HG02840 (cell line): ENCODE results near the gene ZDHHC11.

Experiments used
- ATAC-seq: cut with Tn5 transposase; IDR thresholded peaks from one replicate; pipeline ENCODE4 v1.9.1; 2021; ENCODE audit warnings: mild to moderate bottlenecking, moderate library complexity, moderate number of reproducible peaks; ENCODE audit not compliant: unreplicated experiment, low FRiP score

The ZDHHC11 gene

GRCh38 chr5:850511-851006, at the start of gene ZDHHC11:
TSS of gene ZDHHC11 (minus strand) at chr5:850986. CDS start at chr5:850602, 384 bp downstream.
- ATAC-seq, result no peak

GRCh38 chr5:893711-894110, 42.9 kb upstream of the ZDHHC11 start:
- ATAC-seq, result no peak

- peak; percentile 21 for ATAC-seq
Measured at GRCh38 chr5:893137-893506, 42.3 kb upstream of the ZDHHC11 start.

DNA sequence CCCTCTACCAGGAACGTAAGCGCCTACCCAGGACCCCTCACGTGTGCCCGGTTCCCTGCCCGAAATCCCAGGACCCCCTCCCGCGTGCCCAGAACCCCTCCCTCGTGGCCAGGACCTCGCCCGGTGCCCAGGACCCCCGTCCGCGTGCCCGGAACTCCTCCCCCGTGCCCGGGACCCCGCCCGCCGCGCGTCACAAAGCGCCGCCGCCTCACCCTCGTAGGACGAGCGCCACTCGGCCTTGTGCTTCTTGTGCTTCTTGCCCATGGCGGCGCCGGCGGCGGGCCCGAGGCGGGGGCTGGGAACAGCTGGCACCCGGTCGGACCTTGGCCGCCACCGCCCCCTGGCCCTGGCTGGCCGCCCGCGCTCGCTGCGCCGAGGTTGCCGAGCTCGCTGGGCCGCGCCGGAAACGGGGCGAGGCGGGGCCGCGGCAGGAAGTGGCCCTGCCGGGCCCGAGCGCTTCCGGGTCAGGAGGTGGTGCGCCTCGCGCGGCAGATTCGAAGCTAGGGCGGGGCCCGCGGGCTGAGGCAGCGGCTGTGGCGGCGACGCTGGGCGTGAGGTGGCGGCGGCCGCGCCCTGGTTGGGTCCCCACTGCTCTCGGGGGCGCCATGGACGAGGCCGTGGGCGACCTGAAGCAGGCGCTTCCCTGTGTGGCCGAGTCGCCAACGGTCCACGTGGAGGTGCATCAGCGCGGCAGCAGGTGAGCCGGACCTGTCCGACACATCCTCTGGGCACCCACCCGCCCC, 41.8 kb upstream of the ZDHHC11 start, which contains the start of the genes BRD9 and TRIP13:
Gene BRD9 (minus strand): TSS at position 408 of the 743 bp plus-strand sequence. CDS start 144 bp downstream, at position 264.
Gene TRIP13 (plus strand): TSS at position 491 of the 743 bp plus-strand sequence. CDS start 115 bp downstream, at position 606.
- peak; percentile 98 for ATAC-seq

GRCh38 chr5:891837-892393, 41.1 kb upstream of the ZDHHC11 start:
- no peak for ATAC-seq

DNA sequence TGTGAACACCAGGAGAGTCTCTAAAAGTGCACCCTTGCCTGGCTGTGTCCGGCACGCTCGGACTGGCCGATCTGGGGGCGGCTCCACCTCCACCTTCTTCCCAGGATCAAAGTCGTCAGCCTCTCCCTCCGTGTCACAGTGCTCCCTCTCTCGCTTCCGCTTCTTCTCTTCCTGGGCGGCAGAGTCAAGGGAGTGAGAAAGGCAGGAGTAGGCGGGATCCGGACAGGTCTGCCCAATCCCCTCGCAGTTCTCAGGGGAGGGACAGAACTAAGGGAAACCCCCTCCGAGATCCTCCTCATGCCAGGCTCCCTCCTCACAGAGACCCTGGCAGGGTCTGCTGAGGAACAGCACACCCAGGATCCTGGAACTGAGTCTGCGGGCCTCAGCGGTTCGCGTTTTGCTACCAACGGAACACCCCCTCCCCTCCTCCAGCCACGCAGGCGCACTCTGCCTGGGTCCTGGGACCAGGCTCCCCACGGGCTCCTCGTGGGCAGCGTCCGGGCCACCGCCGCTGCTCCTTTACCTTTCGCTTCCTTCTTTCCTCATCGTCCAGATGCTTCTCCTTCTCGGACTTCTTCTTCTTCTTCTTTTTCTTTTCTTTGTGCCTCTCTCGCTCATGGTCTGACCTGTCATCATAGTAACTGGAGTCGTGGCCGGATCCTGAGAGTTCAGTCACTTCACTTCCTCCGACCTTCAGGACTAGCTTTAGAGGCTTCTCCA, 40.5 kb upstream of the ZDHHC11 start:
- no peak for ATAC-seq

DNA sequence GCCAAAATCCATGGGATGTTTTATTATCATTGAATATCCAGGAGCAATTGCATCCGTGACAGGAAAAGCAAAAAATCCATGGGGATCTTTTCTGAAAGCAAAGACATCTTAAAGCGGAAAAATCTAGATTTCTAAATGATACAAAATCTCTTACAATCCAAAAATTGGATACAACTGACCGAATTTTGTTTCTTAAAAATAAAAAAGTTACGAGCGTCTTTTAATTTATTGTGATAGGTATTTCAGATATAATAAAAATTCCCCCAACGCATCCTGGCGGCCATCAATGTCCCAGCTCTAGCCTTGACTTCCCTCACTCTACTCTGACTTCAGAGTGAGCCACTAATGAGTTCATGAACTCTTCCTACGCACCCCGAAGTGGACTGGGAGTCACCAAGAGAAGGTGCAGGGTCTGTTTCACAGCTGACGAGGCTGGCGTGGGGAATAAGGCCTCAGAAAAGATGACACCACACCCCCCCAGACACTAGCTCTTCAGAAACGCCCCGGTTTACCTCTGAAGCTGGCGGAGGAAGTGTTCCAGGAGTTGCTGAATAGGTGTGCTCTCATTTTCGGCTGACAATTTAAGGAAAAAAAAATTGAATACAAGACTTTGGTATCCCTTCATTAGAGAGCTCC, 38.4 kb upstream of the ZDHHC11 start:
- no peak for ATAC-seq

DNA sequence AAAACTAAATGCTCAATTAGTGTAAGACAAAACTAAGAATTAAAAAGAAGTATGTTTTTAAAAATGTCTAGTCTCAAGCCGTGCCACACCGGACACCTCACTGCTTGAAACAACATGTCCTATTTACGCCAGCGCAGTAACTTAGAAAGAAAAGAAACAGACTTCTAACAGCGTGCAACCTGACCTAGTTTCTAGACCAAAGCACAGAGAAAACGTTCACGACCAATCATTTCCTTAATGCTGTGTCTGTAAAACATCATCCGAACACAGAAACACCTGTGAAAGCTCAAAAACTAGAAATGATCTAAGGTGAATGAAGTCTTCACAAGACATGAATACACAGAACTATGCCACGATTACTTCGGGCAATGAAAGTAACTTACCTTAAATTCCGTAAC, 37.9 kb upstream of the ZDHHC11 start:
- no peak for ATAC-seq

- ATAC-seq, result no peak
Measured at GRCh38 chr5:887947-888637, 37.3 kb upstream of the ZDHHC11 start.

- no peak for ATAC-seq
Measured at GRCh38 chr5:886716-887325, 36.0 kb upstream of the ZDHHC11 start.

GRCh38 chr5:886036-886435, 35.2 kb upstream of the ZDHHC11 start:
- no peak for ATAC-seq

- ATAC-seq, result no peak
Measured at GRCh38 chr5:885529-885928, 34.7 kb upstream of the ZDHHC11 start.

DNA sequence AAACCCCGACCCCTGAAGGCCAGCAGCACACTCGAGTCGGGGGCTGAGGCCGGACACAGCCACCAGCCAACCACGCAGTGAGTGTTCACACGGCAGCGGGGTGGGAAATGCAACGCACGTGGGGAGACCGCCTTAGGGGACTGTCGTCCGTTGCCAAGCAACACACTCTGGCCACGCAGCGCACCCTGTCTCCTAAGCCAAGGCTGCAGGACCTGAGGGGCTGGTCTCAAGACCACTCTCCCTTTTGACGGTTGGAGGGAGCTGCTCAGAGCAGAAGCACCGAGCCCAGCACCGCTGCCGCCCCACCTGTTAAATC, 34.3 kb upstream of the ZDHHC11 start:
- no peak for ATAC-seq

DNA sequence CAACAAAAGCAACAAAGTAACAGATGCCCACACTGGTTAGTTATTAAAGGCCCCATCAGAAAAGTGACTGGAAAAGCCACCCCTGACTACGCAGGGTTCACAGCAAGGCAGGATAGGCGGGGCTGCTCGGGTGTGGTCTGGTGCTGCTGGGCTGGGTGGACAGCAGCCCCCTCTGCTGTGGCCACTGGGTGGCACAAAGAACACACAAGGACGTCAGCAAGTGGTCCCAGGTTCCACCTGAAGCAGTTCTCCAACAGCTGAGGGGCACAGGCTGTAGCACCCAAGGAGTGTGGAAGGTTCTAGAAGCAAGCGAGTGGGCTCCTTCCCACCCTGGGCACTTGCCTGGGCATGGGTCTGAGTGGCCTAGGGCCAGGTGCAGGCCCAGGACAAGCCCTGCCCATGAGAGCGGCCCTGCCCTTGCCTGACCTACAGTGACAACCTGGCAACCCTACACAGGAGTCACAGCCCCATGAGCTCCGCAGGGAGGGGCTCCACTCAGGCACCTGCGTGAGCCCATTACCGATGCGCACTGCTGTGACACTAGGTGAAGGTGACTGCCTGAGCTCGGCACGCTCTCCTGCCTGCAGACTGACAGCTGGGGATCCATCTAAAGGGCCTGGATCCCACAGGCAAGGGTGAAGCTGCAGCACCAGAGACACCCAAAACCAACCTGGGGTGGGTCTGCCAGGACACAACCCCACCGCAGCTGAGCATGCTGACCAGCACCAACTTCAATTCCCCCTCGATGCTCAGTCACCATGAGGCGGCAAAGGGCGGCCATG, 33.8 kb upstream of the ZDHHC11 start:
- no peak for ATAC-seq

DNA sequence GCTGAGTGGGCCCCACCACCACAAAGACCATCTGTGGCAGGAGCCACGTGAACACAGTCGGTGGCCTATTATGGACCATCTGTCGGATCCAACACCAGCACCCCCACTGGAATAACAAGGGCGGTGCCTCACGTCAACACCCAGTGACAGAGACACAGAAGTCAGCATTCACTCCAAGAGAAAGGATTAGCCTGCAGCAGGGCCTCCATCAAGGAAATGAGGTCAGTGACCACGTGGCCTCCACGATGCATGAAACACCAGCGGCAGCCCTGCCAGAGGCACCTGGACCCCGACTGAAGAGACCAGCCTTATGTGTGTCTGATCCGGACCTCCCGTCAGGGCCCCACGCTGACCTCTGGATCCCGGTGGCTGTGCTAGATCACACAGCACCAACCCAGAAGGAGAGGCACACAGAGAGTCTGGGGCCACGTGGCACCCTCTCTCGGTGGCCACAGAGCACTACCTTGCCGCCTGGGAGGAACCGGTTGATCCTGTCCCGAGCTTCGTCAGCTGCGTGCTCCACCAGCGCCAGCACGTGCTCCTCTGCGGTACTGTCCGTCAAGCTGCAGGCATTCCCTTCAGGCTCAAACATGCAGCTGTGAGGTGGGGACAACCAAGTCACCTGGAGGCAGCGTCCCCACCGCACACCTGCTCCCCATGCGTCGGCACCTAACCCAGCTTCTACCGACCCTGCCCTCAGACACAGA, 32.8 kb upstream of the ZDHHC11 start:
- ATAC-seq, result no peak

DNA sequence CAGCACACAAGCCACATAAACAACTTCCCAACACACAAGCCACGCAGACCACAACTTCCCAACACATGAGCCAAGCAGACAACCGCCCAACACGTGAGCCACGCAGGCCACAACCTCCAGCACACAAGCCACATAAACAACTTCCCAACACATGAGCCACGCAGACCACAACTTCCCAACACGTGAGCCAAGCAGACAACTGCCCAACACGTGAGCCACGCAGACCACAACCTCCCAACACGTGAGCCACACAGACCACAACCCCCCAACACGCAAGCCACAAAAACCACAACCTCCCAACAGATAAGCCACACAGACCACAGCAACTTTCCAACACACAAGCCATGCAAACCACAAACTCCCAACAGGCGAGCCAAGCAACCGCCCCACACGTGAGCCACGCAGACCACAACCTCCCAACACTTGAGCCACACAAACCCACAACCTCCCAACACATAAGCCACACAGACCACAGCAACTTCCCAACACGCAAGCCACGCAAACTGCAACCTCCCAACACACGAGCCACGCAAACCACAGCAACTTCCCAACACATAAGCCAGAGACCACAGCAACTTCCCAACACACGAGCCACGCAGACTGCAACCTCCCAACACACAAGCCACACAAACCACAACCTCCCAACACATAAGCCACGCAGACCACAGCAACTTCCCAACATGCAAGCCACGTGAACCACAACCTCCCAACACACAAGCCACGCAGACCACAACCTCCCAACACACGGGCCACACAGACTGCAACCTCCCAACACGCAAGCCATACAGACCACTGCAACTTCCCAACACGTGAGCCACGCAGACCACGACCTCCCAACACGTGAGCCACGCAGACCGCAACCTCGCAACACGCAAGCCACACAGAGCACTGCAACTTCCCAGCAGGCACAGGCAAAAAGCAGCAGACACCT, 31.7 kb upstream of the ZDHHC11 start:
- ATAC-seq, result no peak

- no peak for ATAC-seq
Measured at GRCh38 chr5:881551-881935, 30.8 kb upstream of the ZDHHC11 start.
